ENCODE data around the gene DEFB128. TPM values are rescaled to one million over a fixed set of nuclear protein-coding genes. Genes with fewer than 3 reads are reported as not detected.
"Not testable (repeated sequence)": the region's sequence is repeated elsewhere in the genome, so short reads cannot be mapped to it uniquely, and the experiment has no call there.

Gene DEFB128
- polyA plus RNA-seq = not detected

GRCh38 chr20:189611-190010, at the start of gene DEFB128:
TSS of gene DEFB128 (minus strand) at chr20:189711. CDS start at chr20:189623, 88 bp downstream.
- H3K27ac Mint-ChIP-seq = no peak within 1 kb of the TSS
- H3K9me3 Mint-ChIP-seq = peaks cover under 1 to 12% (median 5%) of the 10 kb centered on the region in 3 donors
- peaks cover 6% of the 10 kb centered on the region for H3K27me3 Mint-ChIP-seq
- H3K36me3 Mint-ChIP-seq = peaks cover 1% of the 10 kb centered on the region
- no peak within 1 kb of the TSS for H3K4me3 Mint-ChIP-seq
- H3K4me1 Mint-ChIP-seq = no peaks in the 10 kb centered on the region

DNA sequence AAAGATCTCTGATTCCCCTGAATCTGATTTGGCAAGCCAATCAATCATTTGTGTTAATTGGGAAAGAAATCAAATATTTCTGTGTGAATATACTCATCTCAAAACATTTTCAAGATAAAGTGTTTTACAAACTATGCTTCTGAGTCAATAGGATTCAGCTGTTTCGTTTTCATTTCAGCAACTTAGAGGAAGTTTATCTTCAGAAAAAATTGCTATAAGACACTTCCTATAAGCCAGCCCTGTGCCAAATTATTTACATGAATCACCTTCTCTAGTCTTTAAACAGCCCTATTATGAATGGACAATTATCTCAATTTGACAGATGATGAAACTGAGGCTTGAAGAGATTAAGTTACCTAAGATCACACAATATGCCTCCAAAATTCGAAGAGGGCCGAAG, 48.4 kb upstream of the DEFB128 start:
- Mint-ChIP-seq H3K9me3 (no peaks in the 10 kb centered on the region), H3K36me3 (no peaks in the 10 kb centered on the region), H3K4me1 (peaks cover 6 to 12% (median 12%) of the 10 kb centered on the region in 3 donors), H3K27me3 (no peaks in the 10 kb centered on the region), H3K4me3 (peak overlapping the region; percentile 1 to 85 (median 74)), H3K27ac (peak overlapping the region in 2 of 3 donors; percentile 48 to 92)

GRCh38 chr20:237489-237888, 48.0 kb upstream of the DEFB128 start:
- Mint-ChIP-seq H3K27me3 (no peaks in the 10 kb centered on the region), H3K9me3 (no peaks in the 10 kb centered on the region), H3K36me3 (no peaks in the 10 kb centered on the region), H3K4me3 (peak overlapping the region; percentile 1 to 85 (median 74)), H3K4me1 (peaks cover 6 to 12% (median 12%) of the 10 kb centered on the region in 3 donors), H3K27ac (peak overlapping the region in 2 of 3 donors; percentile 64 to 92)

GRCh38 chr20:235891-236290, 46.4 kb upstream of the DEFB128 start:
- H3K4me1 Mint-ChIP-seq = peaks cover 6 to 12% (median 12%) of the 10 kb centered on the region in 3 donors
- peak overlapping the region in 1 of 3 donors; percentile 23 for H3K27ac Mint-ChIP-seq
- H3K27me3 Mint-ChIP-seq = no peaks in the 10 kb centered on the region
- peaks cover 3% of the 10 kb centered on the region for H3K36me3 Mint-ChIP-seq
- H3K9me3 Mint-ChIP-seq = no peaks in the 10 kb centered on the region
- H3K4me3 Mint-ChIP-seq = peak overlapping the region in 1 of 4 donors; percentile 5

GRCh38 chr20:227439-228105, 38.1 kb upstream of the DEFB128 start:
- Mint-ChIP-seq H3K4me1 (peaks cover 6 to 18% (median 16%) of the 10 kb centered on the region in 3 donors), H3K27me3 (no peaks in the 10 kb centered on the region), H3K27ac (peak overlapping the region in 2 of 3 donors; percentile 23 to 68), H3K36me3 (peaks cover 3% of the 10 kb centered on the region), H3K9me3 (peaks cover 0 to 2% (median 0%) of the 10 kb centered on the region in 3 donors), H3K4me3 (peak overlapping the region in 2 of 4 donors; percentile 49 to 61)

GRCh38 chr20:226958-227357, 37.4 kb upstream of the DEFB128 start, which contains the start of gene DEFB129:
TSS of gene DEFB129 (plus strand) at chr20:227258. CDS start at chr20:227289, 31 bp downstream.
- Mint-ChIP-seq H3K36me3 (peaks cover 1% of the 10 kb centered on the region), H3K4me1 (peaks cover 6 to 18% (median 16%) of the 10 kb centered on the region in 3 donors), H3K9me3 (peaks cover 0 to 2% (median 0%) of the 10 kb centered on the region in 3 donors), H3K4me3 (peak within 1 kb of the TSS in 2 of 4 donors; percentile 49 to 61), H3K27me3 (no peaks in the 10 kb centered on the region), H3K27ac (peak within 1 kb of the TSS in 2 of 3 donors; percentile 23 to 68)

GRCh38 chr20:225879-226278, 36.4 kb upstream of the DEFB128 start:
- peaks cover 6 to 18% (median 16%) of the 10 kb centered on the region in 3 donors for H3K4me1 Mint-ChIP-seq
- not testable (repeated sequence) for H3K27me3 Mint-ChIP-seq, H3K27ac Mint-ChIP-seq, H3K9me3 Mint-ChIP-seq, H3K36me3 Mint-ChIP-seq, H3K4me3 Mint-ChIP-seq

GRCh38 chr20:221258-221830, 31.8 kb upstream of the DEFB128 start:
- Mint-ChIP-seq H3K27ac (no peak overlapping the region), H3K9me3 (peaks cover 0 to 4% (median 0%) of the 10 kb centered on the region in 3 donors), H3K36me3 (no peaks in the 10 kb centered on the region), H3K4me3 (no peak overlapping the region), H3K4me1 (peaks cover 0 to 6% (median 0%) of the 10 kb centered on the region in 3 donors), H3K27me3 (peaks cover 20% of the 10 kb centered on the region)

DNA sequence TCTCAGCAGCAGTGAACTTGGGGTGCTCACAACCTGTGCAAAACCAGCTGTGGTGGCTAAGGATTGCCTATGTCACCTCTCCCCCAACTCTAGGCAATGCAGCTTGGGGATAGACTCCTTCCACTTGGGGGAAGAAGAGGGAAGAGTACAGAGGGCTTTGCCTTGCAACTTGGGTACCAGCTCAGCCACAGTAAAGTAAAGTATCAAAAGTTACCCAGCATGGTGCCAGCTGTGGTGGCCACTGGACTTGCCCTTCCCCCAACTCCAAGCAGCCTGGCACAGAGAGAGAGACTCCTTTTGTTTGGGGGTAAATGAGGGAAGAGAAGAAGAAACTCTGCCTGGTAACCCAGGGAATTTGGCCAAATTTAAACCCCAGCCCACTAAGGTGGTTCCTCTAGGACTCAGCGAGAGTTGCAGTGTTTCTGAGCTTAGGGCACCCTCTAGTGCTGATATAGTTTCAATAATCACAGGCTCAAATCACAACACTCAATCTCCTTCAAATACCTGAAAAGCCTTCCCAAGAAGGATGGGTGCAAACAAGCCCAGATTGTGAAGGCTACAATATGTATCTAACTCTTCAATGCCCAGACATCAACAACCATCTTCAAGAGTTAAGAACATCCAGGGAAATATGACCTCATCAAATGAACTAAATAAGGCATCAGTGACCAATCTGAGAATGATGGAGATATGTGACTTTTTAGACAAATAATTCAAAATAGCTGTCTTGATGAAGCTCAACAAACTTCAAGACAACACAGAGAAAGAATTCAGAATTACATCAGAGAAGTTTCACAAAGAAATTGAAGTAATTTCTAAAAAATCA, 30.0 kb upstream of the DEFB128 start:
- H3K27ac Mint-ChIP-seq = no peak overlapping the region
- H3K27me3 Mint-ChIP-seq = peaks cover 21% of the 10 kb centered on the region
- no peaks in the 10 kb centered on the region for H3K36me3 Mint-ChIP-seq

GRCh38 chr20:217266-217665, 27.8 kb upstream of the DEFB128 start:
- Mint-ChIP-seq H3K9me3 (peaks cover 0 to 4% (median 0%) of the 10 kb centered on the region in 3 donors), H3K36me3 (no peaks in the 10 kb centered on the region), H3K4me1 (no peaks in the 10 kb centered on the region), H3K27ac (no peak overlapping the region), H3K4me3 (no peak overlapping the region), H3K27me3 (peaks cover 21% of the 10 kb centered on the region)

More for the DNA sequence above, 30.0 kb upstream of the DEFB128 start:
- H3K9me3 Mint-ChIP-seq = peaks cover 0 to 4% (median 0%) of the 10 kb centered on the region in 3 donors
- no peak overlapping the region for H3K4me3 Mint-ChIP-seq
- no peaks in the 10 kb centered on the region for H3K4me1 Mint-ChIP-seq

DNA sequence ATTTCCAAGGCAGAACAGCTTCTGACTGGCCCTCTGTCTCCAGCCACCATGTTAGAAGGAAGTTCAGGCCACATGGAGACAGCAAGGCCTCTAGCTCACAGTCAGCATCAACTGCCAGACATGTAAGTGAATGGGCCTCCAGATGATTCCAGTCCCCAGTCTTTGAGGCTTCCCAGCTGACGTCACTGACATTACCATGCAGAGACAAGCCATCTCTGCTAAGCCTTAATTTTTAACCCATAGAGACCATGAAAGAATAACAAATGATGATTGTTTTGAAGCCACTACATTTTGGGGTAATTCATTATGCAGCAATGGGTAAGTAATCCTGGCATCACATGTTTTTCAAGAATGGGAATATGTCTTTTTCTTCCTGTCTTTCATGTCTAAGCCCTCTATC, 26.3 kb upstream of the DEFB128 start:
- Mint-ChIP-seq H3K36me3 (no peaks in the 10 kb centered on the region), H3K4me3 (no peak overlapping the region), H3K27ac (no peak overlapping the region), H3K27me3 (peaks cover 21% of the 10 kb centered on the region), H3K4me1 (no peaks in the 10 kb centered on the region), H3K9me3 (peaks cover 0 to 3% (median 0%) of the 10 kb centered on the region in 3 donors)

DNA sequence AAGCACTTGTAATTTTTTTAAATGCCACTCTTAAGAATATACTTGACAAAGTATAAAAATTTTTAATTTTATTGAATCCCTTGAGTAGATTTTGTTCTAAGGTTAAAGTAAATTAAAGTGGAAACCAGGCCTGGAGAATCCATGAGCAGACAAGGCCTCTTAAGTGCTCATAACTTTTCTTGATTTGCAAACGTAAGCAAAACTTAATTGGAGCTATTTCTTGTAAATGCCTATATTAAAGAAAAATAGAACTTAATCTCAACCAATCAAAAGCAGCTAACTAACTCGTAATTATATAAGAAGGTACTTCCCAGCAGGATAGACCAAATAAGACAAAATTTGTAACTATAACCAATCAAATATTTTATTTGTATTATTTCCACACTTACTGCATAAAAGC, 24.9 kb upstream of the DEFB128 start:
- H3K36me3 Mint-ChIP-seq = no peaks in the 10 kb centered on the region
- H3K4me3 Mint-ChIP-seq = no peak overlapping the region
- no peak overlapping the region for H3K27ac Mint-ChIP-seq
- peaks cover 16% of the 10 kb centered on the region for H3K27me3 Mint-ChIP-seq
- H3K9me3 Mint-ChIP-seq = no peaks in the 10 kb centered on the region
- no peaks in the 10 kb centered on the region for H3K4me1 Mint-ChIP-seq

- H3K9me3 Mint-ChIP-seq = no peaks in the 10 kb centered on the region
- H3K27ac Mint-ChIP-seq = no peak overlapping the region
- H3K4me3 Mint-ChIP-seq = no peak overlapping the region
- no peaks in the 10 kb centered on the region for H3K36me3 Mint-ChIP-seq
- H3K4me1 Mint-ChIP-seq = no peaks in the 10 kb centered on the region
- no peaks in the 10 kb centered on the region for H3K27me3 Mint-ChIP-seq
Measured at GRCh38 chr20:210809-211502, 21.4 kb upstream of the DEFB128 start.

DNA sequence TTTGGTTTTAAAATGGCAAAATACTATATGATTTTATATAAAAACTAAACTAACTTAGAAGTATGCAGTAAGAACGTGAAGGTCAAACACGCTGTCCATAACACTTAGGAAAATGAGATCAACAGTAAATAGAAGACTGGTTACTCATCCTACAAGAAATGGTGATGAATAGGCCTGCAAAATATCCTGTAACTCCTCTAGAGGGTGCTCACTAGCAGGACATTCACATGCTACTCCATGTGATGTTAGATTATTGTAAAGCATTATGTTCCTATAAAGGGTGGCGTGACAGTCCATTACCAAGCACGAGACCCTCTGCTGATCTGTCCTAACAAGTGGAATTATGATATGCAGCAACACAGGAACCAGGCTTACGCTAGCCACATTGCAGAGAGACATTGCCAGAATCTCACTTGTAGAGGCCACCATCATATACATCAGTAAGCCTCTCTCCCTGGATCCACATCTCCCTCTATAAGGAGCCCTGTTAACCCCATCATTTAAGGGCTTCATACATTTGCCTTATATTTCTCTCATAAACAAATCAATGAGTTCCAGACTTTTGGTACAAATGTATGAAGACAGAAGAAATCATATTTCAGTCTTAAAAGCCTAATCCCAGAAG, 19.5 kb upstream of the DEFB128 start:
- Mint-ChIP-seq H3K36me3 (no peaks in the 10 kb centered on the region), H3K27me3 (no peaks in the 10 kb centered on the region), H3K4me3 (no peak overlapping the region), H3K27ac (no peak overlapping the region), H3K4me1 (no peaks in the 10 kb centered on the region), H3K9me3 (no peaks in the 10 kb centered on the region)

Data from IgD-negative memory B cell (primary cell).